HG02938 (cell line): Measurements from ENCODE around the gene BBX.

Source experiments
- ATAC-seq: cut with Tn5 transposase; IDR thresholded peaks from one replicate; pipeline ENCODE4 v1.9.1; 2021; ENCODE audit warnings: mild to moderate bottlenecking, moderate library complexity; ENCODE audit not compliant: unreplicated experiment

BBX gene

GRCh38 chr3:107598926-107599771 lies 76.4 kb downstream of the BBX start:
- peak; percentile 95 for ATAC-seq

DNA sequence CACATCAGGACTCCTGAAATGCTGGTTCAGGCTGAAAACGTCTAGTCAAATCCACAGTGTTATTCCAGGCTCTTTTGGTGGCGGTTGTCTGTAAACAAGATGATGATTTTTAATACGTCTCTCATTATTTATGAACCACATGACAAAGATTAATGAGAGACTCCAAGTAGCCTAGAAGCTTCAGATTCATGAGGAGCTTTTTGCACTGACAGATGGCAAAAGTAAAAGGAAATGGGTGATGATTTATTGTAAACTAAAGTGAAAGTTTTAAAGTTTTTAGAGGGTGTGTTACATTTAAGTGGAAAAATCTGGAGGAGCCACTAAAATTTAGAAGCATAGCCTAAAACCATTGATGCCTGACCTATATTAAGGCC lies 77.0 kb downstream of the BBX start:
- no peak for ATAC-seq

DNA sequence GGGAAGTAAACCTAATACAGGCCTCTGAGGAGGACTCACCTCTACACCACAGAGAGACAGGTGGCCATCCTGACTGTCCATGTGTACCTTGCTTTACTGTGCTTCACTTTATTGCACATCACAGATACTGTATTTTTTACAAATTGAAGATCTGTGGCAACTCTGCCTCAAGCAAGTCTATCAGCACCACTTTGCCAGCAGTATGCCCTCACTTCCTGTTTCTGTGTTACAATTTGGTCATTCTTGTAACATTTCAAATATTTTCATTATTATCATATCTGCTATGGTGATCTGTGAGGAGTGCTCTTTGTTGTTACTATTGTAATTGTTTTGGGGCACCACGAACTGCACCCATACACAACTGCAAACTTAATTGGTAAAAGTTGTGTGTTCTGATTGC lies 78.0 kb downstream of the BBX start:
- no peak for ATAC-seq

GRCh38 chr3:107604057-107604822 lies 81.5 kb downstream of the BBX start:
- no peak for ATAC-seq

DNA sequence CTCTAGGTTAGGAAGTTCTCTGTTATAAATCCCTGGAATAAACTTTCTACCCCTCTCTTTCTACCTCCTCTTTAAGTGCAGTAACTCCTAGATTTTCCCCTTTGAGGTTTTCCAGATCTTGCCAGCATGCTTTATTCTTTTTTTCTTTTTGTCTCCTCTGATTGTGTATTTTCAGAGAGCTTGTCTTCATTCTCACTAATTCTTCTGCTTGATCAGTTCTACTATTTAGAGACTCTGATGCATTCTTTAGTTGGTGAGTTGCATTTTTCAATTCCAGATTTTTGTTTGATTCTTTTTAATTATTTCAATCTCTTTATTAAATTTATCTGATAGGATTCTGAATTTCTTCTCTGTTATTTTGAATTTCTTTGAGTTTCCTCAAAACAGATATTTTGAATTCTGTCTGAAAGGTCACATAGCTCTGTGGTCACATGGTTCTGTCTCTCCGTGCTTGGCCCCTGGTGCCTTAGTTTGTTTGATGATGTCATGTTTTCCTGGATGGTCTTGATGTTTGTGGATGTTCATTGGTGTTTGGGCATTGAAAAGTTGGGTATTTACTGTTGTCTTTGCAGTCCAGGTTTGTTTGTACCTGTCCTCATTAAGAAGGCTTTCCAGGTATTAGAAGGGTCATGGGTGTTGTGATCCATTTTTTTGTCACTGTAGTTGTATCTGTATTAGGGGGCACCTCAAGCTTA lies 89.2 kb downstream of the BBX start:
- no peak for ATAC-seq

- no peak for ATAC-seq
These were observed 89.9 kb downstream of the BBX start for GRCh38 chr3:107612664-107613084.

- ATAC-seq, result no peak
These were observed 96.8 kb downstream of the BBX start for GRCh38 chr3:107619549-107619948.

DNA sequence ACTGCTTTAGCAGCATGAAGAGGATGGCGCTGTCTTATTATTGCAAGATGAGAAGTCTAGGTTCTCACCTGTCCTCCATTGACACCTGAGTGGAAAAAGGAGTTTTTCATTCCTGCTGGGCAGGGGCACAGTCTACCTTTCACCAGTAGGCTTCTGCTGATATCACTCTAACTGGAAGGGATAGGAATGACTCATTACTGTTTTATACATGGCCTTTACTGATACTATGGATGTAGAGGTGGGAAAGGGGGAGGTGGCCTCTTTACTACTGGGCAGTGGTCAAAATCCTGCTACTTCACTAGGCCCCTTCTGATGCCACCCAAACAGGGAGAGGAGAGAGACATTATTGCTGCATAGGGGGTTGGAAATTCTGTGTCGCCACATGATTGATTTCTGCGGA lies 97.8 kb downstream of the BBX start:
- ATAC-seq, result no peak

DNA sequence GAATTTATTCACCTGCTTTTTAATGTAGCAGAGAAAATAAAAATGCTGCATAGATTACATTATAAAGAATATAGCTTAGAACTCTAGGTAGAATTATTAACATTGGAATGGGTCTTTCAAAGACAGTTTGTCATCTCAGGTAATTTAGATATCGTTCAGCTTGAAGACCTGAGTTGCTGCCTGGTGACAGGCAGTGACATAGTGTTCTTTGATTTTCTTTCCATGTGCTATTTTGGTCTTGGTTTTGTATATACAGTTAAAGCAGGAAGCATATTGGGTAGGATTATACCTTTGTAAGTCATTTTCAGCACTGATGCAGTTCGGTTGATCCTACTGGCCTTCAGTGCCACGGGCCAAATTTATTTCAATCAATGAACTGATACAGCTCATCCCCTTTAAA lies 98.7 kb downstream of the BBX start:
- ATAC-seq, result no peak

GRCh38 chr3:107627962-107628542 lies 105.3 kb downstream of the BBX start:
- no peak for ATAC-seq

GRCh38 chr3:107629566-107629965 lies 106.8 kb downstream of the BBX start:
- no peak for ATAC-seq

GRCh38 chr3:107630779-107631178 lies 108.0 kb downstream of the BBX start:
- no peak for ATAC-seq

GRCh38 chr3:107632576-107632975 lies 109.8 kb downstream of the BBX start:
- no peak for ATAC-seq

GRCh38 chr3:107633327-107634098 lies 110.8 kb downstream of the BBX start:
- peak; percentile 97 for ATAC-seq

DNA sequence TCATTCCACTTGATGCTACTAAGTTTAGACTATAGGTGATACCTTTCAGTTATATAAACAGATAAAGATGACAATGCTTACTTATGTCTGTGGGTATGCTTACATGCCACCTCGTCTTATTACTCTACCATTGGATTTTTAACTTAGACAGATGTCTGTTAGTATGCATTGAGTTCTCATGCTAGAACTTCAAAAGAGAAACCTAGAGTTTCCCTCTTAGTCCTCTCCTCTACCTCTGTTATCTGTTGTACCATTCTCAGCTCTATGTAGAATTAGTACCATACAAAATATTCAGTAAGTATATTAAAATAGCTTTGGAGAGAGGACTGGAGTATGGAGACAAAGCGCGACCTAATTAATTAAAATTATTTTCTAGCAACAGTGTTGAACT lies 111.3 kb downstream of the BBX start:
- peak; percentile 28 for ATAC-seq

DNA sequence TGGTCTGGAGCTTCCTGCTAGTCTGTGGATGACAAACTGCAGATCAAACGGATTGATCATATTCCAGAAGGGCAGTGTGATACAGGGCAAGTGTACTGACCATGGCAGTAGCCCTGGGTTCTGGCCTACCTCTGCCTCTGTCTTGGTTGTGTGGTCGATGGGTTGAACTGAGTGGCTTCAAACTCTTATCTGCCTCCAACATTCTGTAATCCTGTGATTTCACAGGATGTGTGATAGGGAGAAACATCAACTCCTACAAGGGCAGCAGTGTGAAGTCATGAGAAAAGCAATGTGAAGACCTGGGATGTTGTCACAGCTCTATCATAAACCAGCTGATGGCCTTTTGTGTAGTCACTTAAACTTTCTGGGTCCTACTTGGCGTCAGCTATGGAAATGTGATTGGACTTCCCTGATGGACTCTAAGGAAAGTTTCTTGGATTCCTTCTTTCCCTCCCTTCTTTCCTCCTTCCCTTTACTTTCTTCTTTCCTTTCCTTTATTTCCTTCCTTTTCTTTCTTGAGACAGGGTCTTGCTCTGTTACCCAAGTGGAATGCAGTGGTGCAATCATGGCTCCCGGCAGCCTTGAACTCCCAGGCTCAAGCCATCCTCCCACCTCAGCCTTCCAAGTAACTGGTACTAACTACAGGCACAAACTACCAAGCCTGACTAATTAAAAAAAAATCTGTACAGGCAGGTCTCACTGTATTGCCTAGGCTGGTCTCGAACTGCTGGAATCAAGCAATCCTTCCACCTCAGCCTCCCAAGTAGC lies 114.8 kb downstream of the BBX start:
- ATAC-seq, result no peak

GRCh38 chr3:107641572-107642307 lies 119.0 kb downstream of the BBX start:
- ATAC-seq, result no peak

DNA sequence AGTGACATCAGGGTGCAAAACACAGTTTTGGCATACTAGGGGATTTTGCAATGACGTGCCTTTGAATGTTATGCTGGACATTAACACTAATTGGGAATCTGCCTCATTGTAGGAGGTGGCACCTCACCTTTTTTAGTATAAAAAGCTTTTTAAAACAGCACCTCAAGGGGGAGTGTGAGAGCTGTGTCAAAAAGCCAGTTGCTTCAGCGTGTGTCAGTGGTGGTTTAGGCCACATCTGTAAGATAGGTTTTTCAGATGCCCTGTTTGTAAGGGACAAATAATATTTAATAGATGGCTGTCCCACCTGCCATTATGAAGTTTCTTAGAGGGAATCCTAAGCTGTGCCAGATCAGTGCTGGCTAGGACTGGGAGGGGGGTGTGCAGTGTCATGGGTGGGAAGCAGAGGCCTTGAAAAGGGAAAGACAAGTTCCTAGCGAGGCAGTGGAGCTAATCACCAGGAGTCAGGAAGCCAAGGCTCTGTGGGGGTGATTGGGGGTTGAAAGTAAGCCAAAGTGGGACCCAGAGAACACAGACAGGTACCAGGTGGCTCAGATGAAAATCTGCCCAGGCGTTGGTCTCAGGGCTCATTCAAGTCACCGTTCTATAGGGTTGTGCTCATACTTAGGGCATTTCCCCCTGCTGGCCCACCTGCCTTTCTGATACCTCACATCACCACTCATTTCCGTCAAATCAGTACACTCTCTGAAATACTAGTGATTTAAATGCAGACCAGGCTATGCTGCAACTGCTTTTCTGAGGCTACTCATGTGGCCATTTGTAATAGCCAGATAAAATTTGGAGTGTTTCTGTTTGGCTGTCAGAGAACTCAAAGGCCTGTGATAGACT lies 120.5 kb downstream of the BBX start:
- ATAC-seq, result no peak
